HCT116 (cell line): ENCODE results near the gene AARS2.

ENCODE experiments used
- EGR1 ChIP-seq: IDR thresholded peaks from 2 replicates; pipeline ENCODE4 v1.6.1; 2012; ENCODE audit warnings: low read depth
- POLR2AphosphoS5 ChIP-seq: IDR thresholded peaks from 2 replicates; pipeline ENCODE4 v1.6.1; 2011; ENCODE audit warnings: mild to moderate bottlenecking, low read depth, low read length, moderate library complexity
- YY1 ChIP-seq: IDR thresholded peaks from 2 replicates; pipeline ENCODE4 v1.6.1; 2011; ENCODE audit warnings: low read length, low read depth, moderate library complexity, mild to moderate bottlenecking; ENCODE audit not compliant: insufficient replicate concordance; ENCODE audit errors: extremely low read depth
- ZNF274 ChIP-seq: fragments of 200-500 bp; sonication (Bioruptor generic); IDR thresholded peaks from 2 replicates; pipeline ENCODE4 v1.6.1; 2014; ENCODE audit warnings: mild to moderate bottlenecking, low read depth, low read length, inconsistent platforms

- TF ChIP-seq ZNF274 (no peak), POLR2AphosphoS5 (no peak), YY1 (no peak), EGR1 (no peak)
Measured at GRCh38 chr6:44273617-44274016, 39.5 kb downstream of the AARS2 start.
